Mammary epithelial cell (primary cell): ENCODE measurements around the gene CROCC2.

Experiments
- CTCF ChIP-seq, 2 donors: IDR thresholded peaks in 1 of 2; conservative IDR thresholded peaks in 1 of 2; 2 replicates each; pipeline ENCODE4 v1.5.1; 2011 to 2012; ENCODE audit warnings: inconsistent platforms in 2 of 2, low read length in 2 of 2, mild to moderate bottlenecking in 2 of 2, control low read depth in 1 of 2, low read depth in 1 of 2; ENCODE audit not compliant: insufficient read depth in 1 of 2; ENCODE audit errors: extremely low read depth in 1 of 2
- EZH2 ChIP-seq: IDR thresholded peaks from 2 replicates; pipeline ENCODE4 v1.6.1; 2012; ENCODE audit warnings: low read length, inconsistent platforms, borderline replicate concordance

- TF ChIP-seq EZH2: no peak
- TF ChIP-seq CTCF (conservative IDR thresholded peaks at IDR 0.05 in 1 of 2, IDR thresholded peaks at IDR 0.05 in 1 of 2; ENCODE audit: extremely low read depth in 1 of 2, insufficient read depth in 1 of 2, low read depth in 1 of 2, low read length in 2 of 2): no peak
These were observed 42.0 kb downstream of the CROCC2 start for GRCh38 chr2:240948086-240948485.
